GM12865 (cell line): ENCODE data around the gene PDHA1.

Experiments
- DNase-seq: peaks from one replicate; pipeline ENCODE4 v3.0.0; 2010; ENCODE audit warnings: low read depth
- H3K4me3 ChIP-seq: 2 replicates; pipeline ENCODE4 v1.5.1; 2011; ENCODE audit warnings: mild to moderate bottlenecking, low read depth, low read length, control low read depth
- TF ChIP-seq, protein P1 (sequence below): IDR thresholded peaks from 2 replicates; pipeline ENCODE4 v1.5.1; 2011; ENCODE audit warnings: low read length, control low read depth, low read depth, inconsistent platforms; ENCODE audit not compliant: insufficient read depth; ENCODE audit errors: missing control alignments

PDHA1 gene

DNA sequence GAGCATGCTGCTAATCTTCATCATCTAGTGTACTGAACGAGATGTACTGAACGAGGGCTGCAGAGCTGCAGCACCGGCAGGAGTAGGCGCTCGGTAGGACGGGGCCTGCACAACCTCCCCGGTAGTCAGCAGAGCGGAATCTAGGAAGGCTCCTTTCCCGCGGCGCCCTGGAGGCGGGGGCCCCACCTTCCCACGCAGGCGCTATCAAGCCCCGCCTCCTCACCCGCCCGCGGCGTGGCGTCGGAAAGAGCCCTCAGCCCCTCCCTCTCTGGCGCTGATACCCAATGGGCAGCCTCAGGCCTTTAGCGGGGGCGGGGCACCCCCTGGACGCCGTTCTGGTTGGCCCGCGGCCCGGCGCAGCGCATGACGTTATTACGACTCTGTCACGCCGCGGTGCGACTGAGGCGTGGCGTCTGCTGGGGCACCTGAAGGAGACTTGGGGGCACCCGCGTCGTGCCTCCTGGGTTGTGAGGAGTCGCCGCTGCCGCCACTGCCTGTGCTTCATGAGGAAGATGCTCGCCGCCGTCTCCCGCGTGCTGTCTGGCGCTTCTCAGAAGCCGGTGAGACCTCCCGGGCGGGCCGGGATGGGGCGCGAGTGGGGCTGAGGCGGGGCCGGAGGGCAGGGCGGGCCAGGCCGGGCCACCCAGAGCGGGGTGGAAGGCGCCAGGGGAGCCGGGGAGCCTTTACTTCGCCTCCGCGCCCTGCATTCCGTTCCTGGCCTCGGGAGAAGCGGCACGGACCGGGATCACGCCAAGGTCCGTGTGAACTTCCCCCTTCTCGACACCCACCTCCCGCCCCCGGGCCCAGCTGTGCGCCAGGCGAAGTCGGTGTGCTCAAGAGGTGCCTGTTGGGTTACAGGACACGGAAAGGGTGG is at the start of gene PDHA1:
Gene PDHA1 (plus strand): TSS at position 393 of the 874 bp plus-strand sequence. CDS start 111 bp downstream, at position 504.
- H3K4me3 ChIP-seq: peak within 1 kb of the TSS; percentile 85
- TF ChIP-seq, protein P1, sequence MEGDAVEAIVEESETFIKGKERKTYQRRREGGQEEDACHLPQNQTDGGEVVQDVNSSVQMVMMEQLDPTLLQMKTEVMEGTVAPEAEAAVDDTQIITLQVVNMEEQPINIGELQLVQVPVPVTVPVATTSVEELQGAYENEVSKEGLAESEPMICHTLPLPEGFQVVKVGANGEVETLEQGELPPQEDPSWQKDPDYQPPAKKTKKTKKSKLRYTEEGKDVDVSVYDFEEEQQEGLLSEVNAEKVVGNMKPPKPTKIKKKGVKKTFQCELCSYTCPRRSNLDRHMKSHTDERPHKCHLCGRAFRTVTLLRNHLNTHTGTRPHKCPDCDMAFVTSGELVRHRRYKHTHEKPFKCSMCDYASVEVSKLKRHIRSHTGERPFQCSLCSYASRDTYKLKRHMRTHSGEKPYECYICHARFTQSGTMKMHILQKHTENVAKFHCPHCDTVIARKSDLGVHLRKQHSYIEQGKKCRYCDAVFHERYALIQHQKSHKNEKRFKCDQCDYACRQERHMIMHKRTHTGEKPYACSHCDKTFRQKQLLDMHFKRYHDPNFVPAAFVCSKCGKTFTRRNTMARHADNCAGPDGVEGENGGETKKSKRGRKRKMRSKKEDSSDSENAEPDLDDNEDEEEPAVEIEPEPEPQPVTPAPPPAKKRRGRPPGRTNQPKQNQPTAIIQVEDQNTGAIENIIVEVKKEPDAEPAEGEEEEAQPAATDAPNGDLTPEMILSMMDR: no peak
- DNase-seq: peak; percentile 93

DNA sequence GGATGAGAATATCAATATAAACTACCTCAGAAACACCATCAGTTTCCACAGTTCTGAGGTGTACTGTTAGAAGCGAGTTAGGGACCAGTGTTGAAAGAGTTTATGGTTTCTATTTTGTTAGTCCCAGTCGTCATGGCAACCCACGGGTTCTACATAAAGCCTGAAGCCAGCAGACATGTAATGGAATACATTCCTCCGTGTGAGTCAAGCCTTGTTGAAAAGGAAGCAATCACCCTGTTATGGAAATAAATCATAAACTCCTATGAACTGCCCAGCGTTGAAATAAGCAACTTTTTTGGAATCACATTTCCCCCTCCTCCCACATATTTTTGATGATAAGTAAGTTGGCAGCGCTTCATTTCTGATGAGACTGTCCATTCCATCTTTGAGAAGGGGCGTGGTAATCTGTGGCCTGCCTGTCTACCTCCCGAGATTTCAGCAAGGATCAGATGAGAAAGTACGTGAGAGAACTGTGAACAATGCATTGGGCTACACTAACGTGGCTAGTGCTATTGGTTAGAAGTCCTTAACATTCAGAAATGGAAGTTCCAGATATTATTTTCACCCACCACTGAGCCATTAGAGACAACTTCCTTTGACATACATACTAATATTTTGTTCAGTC is 40.4 kb upstream of the PDHA1 start:
- TF ChIP-seq, protein P1: no peak
- H3K4me3 ChIP-seq: no peak overlapping the region
- no peak for DNase-seq

DNA sequence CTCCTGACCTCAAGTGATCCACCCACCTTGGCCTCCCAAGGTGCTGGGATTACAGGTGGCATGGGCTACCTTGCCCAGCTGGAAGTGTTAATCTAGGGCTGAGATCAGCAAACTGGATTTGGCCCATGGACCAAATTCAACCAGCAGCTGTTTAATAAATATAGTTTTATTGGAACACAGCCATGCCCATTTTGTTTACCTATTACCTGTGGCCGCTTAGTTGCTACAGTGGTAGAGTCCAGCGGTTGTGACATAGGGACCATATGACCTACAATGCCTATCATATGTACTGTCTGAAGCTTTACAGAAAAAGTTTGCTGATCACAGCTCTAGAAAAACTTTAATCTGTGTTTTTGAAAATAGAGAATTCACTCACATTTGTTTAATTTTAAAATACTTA is 17.2 kb upstream of the PDHA1 start:
- no peak for DNase-seq
- no peak overlapping the region for H3K4me3 ChIP-seq
- TF ChIP-seq, protein P1: no peak

DNA sequence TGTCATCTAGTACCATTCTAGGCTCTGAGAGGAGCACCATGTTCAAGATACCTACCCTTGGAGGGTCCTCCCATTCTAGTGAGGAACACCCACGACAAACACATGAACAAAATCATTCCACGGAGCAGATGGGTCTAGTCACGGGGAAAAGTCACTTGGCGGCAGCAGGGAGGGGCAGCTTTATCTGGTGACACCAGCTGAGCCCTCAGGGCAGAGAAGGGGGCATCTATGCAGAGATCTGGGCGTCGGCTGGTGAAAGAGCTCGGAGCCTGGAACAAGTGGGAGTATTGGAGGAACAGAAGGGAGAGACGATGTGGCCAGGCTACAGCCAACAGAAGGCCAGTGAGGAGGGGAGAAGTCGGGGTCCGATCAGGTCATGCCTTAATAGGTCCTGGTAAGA is 11.9 kb upstream of the PDHA1 start:
- TF ChIP-seq, protein P1: no peak
- H3K4me3 ChIP-seq: no peak overlapping the region
- DNase-seq: no peak

DNA sequence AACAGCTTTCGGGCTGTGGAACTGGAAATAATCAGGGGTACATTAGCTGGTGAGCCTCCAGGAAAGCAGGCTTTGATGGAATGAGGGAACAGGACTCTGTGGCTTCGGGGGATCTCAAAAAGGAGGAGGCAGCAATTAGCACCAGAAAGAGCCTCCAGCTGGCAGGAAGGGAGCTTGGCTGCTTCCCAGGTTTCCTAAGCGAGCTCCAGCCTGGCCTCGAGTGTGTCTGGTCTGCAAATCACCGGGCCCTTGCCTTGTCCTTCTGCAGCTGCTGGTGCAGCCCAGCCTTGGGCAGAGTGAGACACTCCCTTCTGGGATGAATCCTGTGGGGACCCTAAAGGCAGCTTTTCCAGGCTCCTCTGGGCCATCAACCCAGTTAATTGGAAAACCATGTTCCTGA is 10.7 kb upstream of the PDHA1 start:
- no peak for DNase-seq
- H3K4me3 ChIP-seq: no peak overlapping the region
- TF ChIP-seq, protein P1: no peak

DNA sequence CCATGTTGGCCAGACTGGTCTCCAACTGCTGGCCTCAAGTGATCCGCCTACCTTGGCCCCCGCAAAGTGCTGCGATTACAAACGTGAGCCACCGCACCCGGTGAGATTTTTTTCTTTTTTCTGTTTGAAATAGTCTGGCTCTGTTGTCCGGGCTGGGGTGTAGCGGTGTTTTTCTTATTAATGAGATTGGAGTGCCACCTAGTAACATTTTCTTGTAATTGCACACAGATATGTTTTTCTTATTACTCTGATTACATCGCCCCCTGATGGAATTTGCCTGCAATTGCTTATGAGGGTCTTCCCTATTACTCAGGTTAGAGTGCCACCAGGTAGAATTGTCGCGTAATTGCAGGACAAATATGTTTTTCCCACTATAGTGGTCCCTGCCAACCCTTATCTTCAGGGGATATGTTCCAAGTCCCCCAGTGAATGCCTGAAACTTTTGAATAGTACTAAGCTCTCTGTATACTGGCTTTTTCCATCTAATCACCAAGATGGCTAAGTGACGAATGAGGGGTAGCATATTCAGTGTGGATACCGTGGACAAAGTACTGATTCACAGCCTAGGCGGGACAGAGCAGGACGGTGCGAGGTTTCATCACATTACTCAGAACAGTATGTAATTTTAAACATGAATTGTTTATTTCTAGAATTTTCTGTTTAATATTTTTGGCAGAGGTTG is 8.6 kb upstream of the PDHA1 start:
- no peak overlapping the region for H3K4me3 ChIP-seq
- TF ChIP-seq, protein P1: peak; percentile 58
- peak; percentile 81 for DNase-seq
